A172 (cell line): ENCODE results near the gene PLCB3. TPM values are rescaled to one million over a fixed set of nuclear protein-coding genes. Genes with fewer than 3 reads are reported as not detected.

ENCODE experiments used
- total RNA-seq: library from RNA; depleted of rRNA; stranded (reverse); fragments of >200 nt; shearing (Covaris generic); gene quantifications from 2 replicates; pipeline ENCODE4 v1.2.3, GENCODE V29; 2014; rRNA removed

Gene PLCB3
- total RNA-seq, 1 experiment from 2014 or later: 51.0 TPM

Other genes starting within 250 kb of the PLCB3 start
- gene FLRT1, start 215.6 kb upstream of the PLCB3 start, total RNA-seq: not detected in 2 replicates
- 2.9 and 6.3 TPM in 2 replicates for gene MACROD1, start 85.4 kb upstream of the PLCB3 start, total RNA-seq
- gene STIP1, start 65.4 kb upstream of the PLCB3 start, total RNA-seq: 424 and 474 TPM in 2 replicates
- 15.1 and 18.7 TPM in 2 replicates for gene FERMT3, start 44.8 kb upstream of the PLCB3 start, total RNA-seq
- gene TRPT1, start 25.3 kb upstream of the PLCB3 start, total RNA-seq: 33.8 and 47.3 TPM in 2 replicates
- 49.3 and 71.5 TPM in 2 replicates for gene NUDT22, start 25.3 kb upstream of the PLCB3 start, total RNA-seq
- gene DNAJC4, start 21.0 kb upstream of the PLCB3 start, total RNA-seq: 3.0 and 12.0 TPM in 2 replicates
- gene VEGFB, start 16.9 kb upstream of the PLCB3 start, total RNA-seq: 24.4 and 33.0 TPM in 2 replicates
- 40.5 and 55.9 TPM in 2 replicates for gene FKBP2, start 10.4 kb upstream of the PLCB3 start, total RNA-seq
- 455 and 478 TPM in 2 replicates for gene PPP1R14B, start 4.6 kb upstream of the PLCB3 start, total RNA-seq
- gene BAD, start 33.1 kb downstream of the PLCB3 start, total RNA-seq: 219 TPM in 2 replicates
- 52.1 and 60.8 TPM in 2 replicates for gene GPR137, start 34.3 kb downstream of the PLCB3 start, total RNA-seq
- gene KCNK4, start 39.8 kb downstream of the PLCB3 start, total RNA-seq: 0.07 TPM in 1 of 2 replicates, not detected in the other
- not detected in 2 replicates for gene CATSPERZ, start 48.8 kb downstream of the PLCB3 start, total RNA-seq
- gene ESRRA, start 54.0 kb downstream of the PLCB3 start, total RNA-seq: 30.4 and 46.6 TPM in 2 replicates
- 454 and 683 TPM in 2 replicates for gene TRMT112, start 66.0 kb downstream of the PLCB3 start, total RNA-seq
- 300 and 344 TPM in 2 replicates for gene PRDX5, start 66.6 kb downstream of the PLCB3 start, total RNA-seq
- gene CCDC88B, start 88.7 kb downstream of the PLCB3 start, total RNA-seq: 6.6 and 6.9 TPM in 2 replicates
- 77.4 and 78.2 TPM in 2 replicates for gene RPS6KA4, start 107.6 kb downstream of the PLCB3 start, total RNA-seq